Activated naive CD4-positive, alpha-beta T cell treated with anti-CD3 and anti-CD28 coated beads for 36 hours (primary cell): Measurements from ENCODE around the gene PARD3B. TPM values are rescaled to one million over a fixed set of nuclear protein-coding genes. Genes with fewer than 3 reads are reported as not detected.

ENCODE experiments used
- CTCF ChIA-PET: fragments of 350-600 bp; sonication (Branson Sonifier 250); formaldehyde crosslinking; loops from one replicate; lab custom pipeline; 2021; ENCODE audit warnings: antibody characterized with exemption; lab: Charles Lee
- DNase-seq: peaks from one replicate; pipeline ENCODE4 v3.0.0-alpha.2; 2020
- H3K27ac Mint-ChIP-seq: one replicate; pipeline ENCODE4 v1.8.0; 2021; ENCODE audit warnings: mild to moderate bottlenecking, mixed read lengths
- H3K27me3 Mint-ChIP-seq: one replicate; pipeline ENCODE4 v1.8.0; 2021; ENCODE audit warnings: low read depth, mixed read lengths
- H3K36me3 Mint-ChIP-seq: one replicate; pipeline ENCODE4 v1.8.0; 2021; ENCODE audit warnings: low read depth, mixed read lengths
- H3K4me1 Mint-ChIP-seq: one replicate; pipeline ENCODE4 v1.8.0; 2021; ENCODE audit warnings: low read depth, mixed read lengths
- H3K4me3 Mint-ChIP-seq: one replicate; pipeline ENCODE4 v1.8.0; 2021; ENCODE audit warnings: mild to moderate bottlenecking, moderate library complexity, mixed read lengths
- H3K9me3 Mint-ChIP-seq: one replicate; pipeline ENCODE4 v1.8.0; 2021; ENCODE audit warnings: mixed read lengths
- intact Hi-C: fragments of 100-400 bp; cut with micrococcal nuclease; formaldehyde crosslinking; loops from one replicate; pipeline ENCODE4 v1.15.1; 2023
- total RNA-seq, 2 experiments: library from RNA; stranded (reverse); gene quantifications; one replicate each; pipeline ENCODE4 v1.2.3, GENCODE V29; 2021

Gene PARD3B
- total RNA-seq, 2 experiments from 2014 or later: 0.15 to 0.43 TPM

DNA sequence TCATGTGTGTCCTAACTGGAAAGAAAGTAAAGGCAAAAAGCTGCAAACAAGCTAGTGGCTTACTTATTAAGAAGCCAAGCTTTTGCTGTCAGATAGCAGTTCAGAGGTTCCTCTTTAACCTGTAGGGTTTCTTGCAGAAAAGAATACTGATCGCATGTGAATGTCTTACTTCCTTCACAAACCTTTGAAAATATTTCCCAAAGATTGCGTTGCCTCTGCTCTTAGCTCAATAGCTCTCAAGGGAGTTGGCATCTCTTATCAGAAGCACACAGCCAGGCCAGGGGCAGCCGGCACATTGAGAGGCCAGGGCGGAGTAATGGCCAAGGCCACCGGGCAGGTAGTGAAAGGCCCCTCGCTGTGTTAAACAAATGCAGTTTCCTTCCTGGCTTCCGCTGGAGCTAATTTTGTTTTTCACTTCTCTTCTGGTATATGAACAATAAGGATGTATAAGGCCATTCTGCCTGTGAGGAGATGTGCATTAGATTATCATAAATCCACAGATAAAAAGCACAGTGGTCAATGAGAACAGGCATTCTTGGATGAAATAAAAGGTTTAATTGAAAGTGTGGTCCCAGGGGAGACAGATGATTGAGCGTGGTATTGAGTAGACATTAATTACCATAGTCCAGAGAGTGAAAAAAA is 594.7 kb downstream of the PARD3B start:
- no peaks in the 10 kb centered on the region for H3K27me3 Mint-ChIP-seq
- intact Hi-C loops: no loop called here
- peak overlapping the region; percentile 19 for H3K4me3 Mint-ChIP-seq
- DNase-seq: no peak
- peaks cover 4% of the 10 kb centered on the region for H3K4me1 Mint-ChIP-seq
- no peaks in the 10 kb centered on the region for H3K36me3 Mint-ChIP-seq
- H3K27ac Mint-ChIP-seq: no peak overlapping the region
- CTCF ChIA-PET: interaction anchor here (0.6 kb wide), 1 partner anchor 9 kb away, joined by 4 read pairs; no protein-coding TSS in a partner anchor
- H3K9me3 Mint-ChIP-seq: peaks cover 1% of the 10 kb centered on the region

- H3K4me3 Mint-ChIP-seq: no peak overlapping the region
- no peaks in the 10 kb centered on the region for H3K36me3 Mint-ChIP-seq
- no peaks in the 10 kb centered on the region for H3K27me3 Mint-ChIP-seq
- CTCF ChIA-PET: interaction anchor here (1.1 kb wide), 1 partner anchor 11 kb away, joined by 5 read pairs; no protein-coding TSS in a partner anchor
- H3K4me1 Mint-ChIP-seq: peaks cover 4% of the 10 kb centered on the region
- no peak for DNase-seq
- intact Hi-C loops: no loop called here
- no peak overlapping the region for H3K27ac Mint-ChIP-seq
- H3K9me3 Mint-ChIP-seq: peaks cover 1% of the 10 kb centered on the region
Measured at GRCh38 chr2:205141381-205141780, 596.1 kb downstream of the PARD3B start.

DNA sequence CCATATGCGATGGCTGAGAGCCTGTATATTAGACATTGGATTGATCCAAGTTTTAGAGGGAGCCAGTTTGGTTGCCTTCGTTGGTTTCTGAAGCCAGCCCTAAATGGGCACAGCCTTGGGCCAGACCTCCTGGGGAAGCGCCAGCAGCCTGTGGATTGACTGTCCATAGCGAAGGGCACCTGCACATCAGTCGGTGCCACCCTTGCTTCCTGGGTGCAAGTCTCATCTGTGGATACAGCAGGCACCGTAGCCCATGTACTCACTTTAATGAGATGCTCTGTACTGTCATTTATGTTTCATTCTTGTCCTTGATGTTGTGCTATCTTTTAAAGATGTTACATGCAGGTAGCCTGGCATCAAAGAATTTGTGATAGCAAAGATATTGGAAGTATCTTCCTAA is 600.6 kb downstream of the PARD3B start:
- DNase-seq: no peak
- H3K27me3 Mint-ChIP-seq: no peaks in the 10 kb centered on the region
- H3K4me1 Mint-ChIP-seq: no peaks in the 10 kb centered on the region
- no peaks in the 10 kb centered on the region for H3K36me3 Mint-ChIP-seq
- intact Hi-C loops: no loop called here
- no peaks in the 10 kb centered on the region for H3K9me3 Mint-ChIP-seq
- H3K27ac Mint-ChIP-seq: no peak overlapping the region
- CTCF ChIA-PET: no interaction called here
- no peak overlapping the region for H3K4me3 Mint-ChIP-seq

DNA sequence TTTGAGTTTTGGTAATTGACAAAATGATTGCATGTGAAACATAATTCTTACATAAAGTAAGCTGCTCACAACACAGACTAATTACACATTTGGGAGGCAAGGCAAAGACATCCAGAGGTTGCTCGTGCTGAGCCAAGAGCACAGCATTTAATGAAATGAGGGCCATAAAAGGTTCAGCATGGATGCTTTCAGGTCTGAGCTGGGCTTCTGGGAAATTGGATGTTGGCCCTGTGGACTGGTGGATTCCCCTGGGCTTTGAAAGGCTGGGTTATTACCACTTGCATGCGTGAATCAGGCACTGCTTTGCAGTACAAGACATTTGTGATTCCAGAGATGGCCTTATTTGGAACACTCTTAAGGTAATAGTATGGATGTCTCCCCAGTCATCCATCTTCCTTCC is 603.5 kb downstream of the PARD3B start:
- Mint-ChIP-seq H3K27ac (no peak overlapping the region), H3K36me3 (peaks cover 1% of the 10 kb centered on the region), H3K4me1 (no peaks in the 10 kb centered on the region), H3K27me3 (no peaks in the 10 kb centered on the region), H3K9me3 (no peaks in the 10 kb centered on the region), H3K4me3 (no peak overlapping the region)
- DNase-seq: no peak
- intact Hi-C loops: no loop called here
- CTCF ChIA-PET: interaction anchor here (0.8 kb wide), 1 partner anchor 864 kb away, joined by 3 read pairs; no protein-coding TSS in a partner anchor

DNA sequence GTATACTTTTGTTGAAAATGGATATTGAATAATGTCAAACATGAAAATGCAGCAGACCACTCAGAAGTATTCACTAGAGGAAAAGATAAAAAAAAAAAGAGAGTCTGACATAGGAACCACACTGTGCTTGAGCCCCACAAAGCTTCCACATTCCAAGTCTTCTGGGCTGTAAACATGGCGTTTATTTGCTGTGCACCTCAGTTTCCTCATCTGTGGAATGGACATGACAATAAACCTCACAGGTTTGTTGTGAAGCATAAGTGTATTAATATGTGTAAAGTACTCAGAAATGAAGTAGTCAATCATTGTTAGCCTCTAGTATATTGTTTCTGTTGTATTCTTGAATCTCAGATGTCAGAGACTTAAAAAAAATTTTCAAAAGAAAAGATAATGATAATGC is 611.2 kb downstream of the PARD3B start:
- peaks cover 1% of the 10 kb centered on the region for H3K36me3 Mint-ChIP-seq
- H3K27ac Mint-ChIP-seq: no peak overlapping the region
- no peak overlapping the region for H3K4me3 Mint-ChIP-seq
- CTCF ChIA-PET: no interaction called here
- no peak for DNase-seq
- no peaks in the 10 kb centered on the region for H3K27me3 Mint-ChIP-seq
- no peaks in the 10 kb centered on the region for H3K9me3 Mint-ChIP-seq
- no peaks in the 10 kb centered on the region for H3K4me1 Mint-ChIP-seq
- intact Hi-C loops: no loop called here

DNA sequence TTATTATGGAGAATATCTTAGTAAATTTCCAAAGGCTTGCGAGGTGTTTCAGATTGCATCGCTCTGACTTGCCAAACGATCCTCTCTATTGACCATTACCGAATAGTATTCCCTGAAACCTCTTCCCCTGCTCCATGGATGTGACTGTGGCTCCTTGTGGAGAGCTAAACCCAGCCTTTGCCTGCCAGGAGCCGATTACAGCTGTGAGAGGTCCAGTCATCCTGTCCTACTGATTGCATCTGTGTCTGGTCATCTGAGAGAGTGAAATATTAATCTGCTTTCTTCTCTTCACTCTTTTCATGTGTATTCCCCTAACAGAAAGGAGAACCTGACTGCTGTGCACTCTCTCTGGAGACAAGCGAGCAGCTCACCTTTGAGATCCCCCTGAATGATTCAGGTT is 613.1 kb downstream of the PARD3B start:
- H3K9me3 Mint-ChIP-seq: no peaks in the 10 kb centered on the region
- no peaks in the 10 kb centered on the region for H3K27me3 Mint-ChIP-seq
- intact Hi-C loops: no loop called here
- no peak overlapping the region for H3K27ac Mint-ChIP-seq
- CTCF ChIA-PET: no interaction called here
- H3K4me3 Mint-ChIP-seq: no peak overlapping the region
- peaks cover under 1% of the 10 kb centered on the region for H3K36me3 Mint-ChIP-seq
- no peak for DNase-seq
- H3K4me1 Mint-ChIP-seq: peaks cover 4% of the 10 kb centered on the region

GRCh38 chr2:205161156-205161839 is 616.0 kb downstream of the PARD3B start:
- H3K4me1 Mint-ChIP-seq: peaks cover 4% of the 10 kb centered on the region
- CTCF ChIA-PET: no interaction called here
- no peak overlapping the region for H3K4me3 Mint-ChIP-seq
- DNase-seq: no peak
- H3K27ac Mint-ChIP-seq: no peak overlapping the region
- no peaks in the 10 kb centered on the region for H3K27me3 Mint-ChIP-seq
- H3K36me3 Mint-ChIP-seq: no peaks in the 10 kb centered on the region
- intact Hi-C loops: no loop called here
- H3K9me3 Mint-ChIP-seq: no peaks in the 10 kb centered on the region

- no peaks in the 10 kb centered on the region for H3K36me3 Mint-ChIP-seq
- H3K4me1 Mint-ChIP-seq: peaks cover 8% of the 10 kb centered on the region
- DNase-seq: no peak
- no peak overlapping the region for H3K4me3 Mint-ChIP-seq
- intact Hi-C loops: no loop called here
- H3K27me3 Mint-ChIP-seq: no peaks in the 10 kb centered on the region
- CTCF ChIA-PET: no interaction called here
- no peaks in the 10 kb centered on the region for H3K9me3 Mint-ChIP-seq
- H3K27ac Mint-ChIP-seq: no peak overlapping the region
Measured at GRCh38 chr2:205166745-205167144, 621.5 kb downstream of the PARD3B start.

DNA sequence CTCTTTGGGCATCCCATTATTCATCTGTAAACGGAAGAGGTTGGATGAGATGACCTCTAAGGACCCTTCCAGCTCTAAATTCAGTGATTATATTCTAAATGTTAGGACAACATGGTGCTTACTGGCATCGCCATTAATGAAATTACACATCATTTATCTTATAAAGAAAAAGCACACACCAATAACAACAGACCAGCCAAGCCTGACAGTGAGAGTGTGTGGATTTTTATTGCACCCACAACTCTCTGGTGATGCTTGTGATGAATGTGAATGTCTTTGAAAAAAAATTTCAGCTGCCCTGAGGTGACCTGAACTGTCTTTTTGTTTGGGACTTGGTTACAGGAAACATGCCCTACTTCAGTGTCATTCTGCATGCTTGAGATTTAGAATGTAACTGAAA is 623.7 kb downstream of the PARD3B start:
- CTCF ChIA-PET: interaction anchor here (0.7 kb wide), 1 partner anchor 311 kb away, joined by 3 read pairs; no protein-coding TSS in a partner anchor
- Mint-ChIP-seq H3K27me3 (no peaks in the 10 kb centered on the region), H3K9me3 (no peaks in the 10 kb centered on the region), H3K36me3 (no peaks in the 10 kb centered on the region), H3K4me3 (no peak overlapping the region), H3K4me1 (peaks cover 4% of the 10 kb centered on the region), H3K27ac (no peak overlapping the region)
- DNase-seq: no peak
- intact Hi-C loops: no loop called here

DNA sequence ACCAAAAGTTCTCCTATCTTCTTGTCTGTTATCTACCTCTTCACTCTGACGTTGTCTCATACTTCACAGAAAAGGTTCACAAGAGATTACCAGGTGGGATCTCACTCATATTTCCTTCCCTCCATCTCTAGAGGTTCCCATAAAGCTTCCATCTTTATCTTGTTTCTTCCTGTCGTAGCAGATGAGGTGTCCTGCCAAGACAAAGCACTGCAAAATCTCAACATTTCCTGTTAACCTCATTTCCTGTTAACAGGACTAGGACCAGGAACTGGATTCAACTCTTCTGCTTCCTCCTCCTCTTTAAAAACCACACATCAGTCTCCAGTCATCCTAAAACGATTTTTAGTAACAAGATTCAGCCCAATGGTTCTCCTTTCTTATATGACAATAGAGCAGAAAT is 624.2 kb downstream of the PARD3B start:
- no peak overlapping the region for H3K27ac Mint-ChIP-seq
- H3K36me3 Mint-ChIP-seq: no peaks in the 10 kb centered on the region
- no peak for DNase-seq
- H3K4me1 Mint-ChIP-seq: peaks cover 4% of the 10 kb centered on the region
- CTCF ChIA-PET: interaction anchor here (0.7 kb wide), 1 partner anchor 310 kb away, joined by 3 read pairs; no protein-coding TSS in a partner anchor
- no peak overlapping the region for H3K4me3 Mint-ChIP-seq
- intact Hi-C loops: no loop called here
- no peaks in the 10 kb centered on the region for H3K27me3 Mint-ChIP-seq
- H3K9me3 Mint-ChIP-seq: no peaks in the 10 kb centered on the region

DNA sequence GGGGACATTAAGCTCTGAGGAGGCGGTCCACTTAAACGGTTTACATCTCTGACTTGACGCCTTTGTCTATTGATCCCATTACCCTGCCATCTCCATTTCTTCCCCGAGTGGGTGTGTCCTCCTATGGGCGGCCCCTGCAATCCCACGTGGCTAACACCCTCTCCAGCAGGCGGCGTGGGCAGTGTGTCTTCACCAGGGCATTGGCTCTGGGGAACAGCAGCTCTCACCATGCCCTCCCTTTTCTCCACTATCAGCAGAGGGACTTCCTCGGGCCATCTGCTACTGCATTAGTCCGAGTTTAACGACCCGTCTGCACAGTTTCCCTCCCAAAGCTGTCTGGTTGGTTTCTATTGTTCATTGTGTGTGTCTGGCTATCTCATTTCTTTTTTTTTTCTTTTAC is 625.1 kb downstream of the PARD3B start:
- Mint-ChIP-seq H3K4me3 (no peak overlapping the region), H3K27me3 (no peaks in the 10 kb centered on the region), H3K27ac (no peak overlapping the region), H3K9me3 (no peaks in the 10 kb centered on the region), H3K4me1 (peaks cover 4% of the 10 kb centered on the region), H3K36me3 (no peaks in the 10 kb centered on the region)
- intact Hi-C loops: no loop called here
- CTCF ChIA-PET: no interaction called here
- DNase-seq: no peak

DNA sequence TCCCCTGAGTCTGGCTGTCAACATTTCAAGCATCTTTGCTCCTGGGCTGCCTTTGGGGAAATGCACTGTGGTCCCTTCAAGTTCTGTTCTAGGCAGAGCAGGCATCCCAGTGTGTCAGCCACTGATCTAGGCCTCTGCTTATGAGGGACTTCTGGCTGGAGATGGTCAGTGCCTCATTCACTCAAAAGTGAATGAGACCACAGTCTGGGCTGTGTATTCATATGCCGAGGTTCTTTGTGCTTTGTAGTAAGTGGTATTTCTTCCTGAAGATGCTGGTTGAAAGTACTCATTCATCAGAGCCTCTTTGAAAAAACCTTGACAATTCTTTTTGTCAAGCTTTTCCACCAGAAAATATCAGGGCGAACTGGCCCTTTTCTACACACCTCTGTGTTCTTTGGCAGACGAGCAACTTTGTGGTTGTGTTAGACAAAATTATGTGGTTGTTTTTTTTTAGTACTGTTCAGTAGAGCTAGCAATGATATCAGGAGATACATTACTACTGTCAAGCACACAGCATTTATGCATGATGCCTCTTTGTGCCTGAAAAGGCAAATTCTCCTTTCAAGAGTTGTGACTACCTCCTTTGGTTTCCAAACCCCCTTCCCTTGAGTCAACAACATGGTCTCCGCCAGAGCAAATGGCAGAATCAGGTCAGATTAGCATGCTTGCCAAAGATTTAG is 626.1 kb downstream of the PARD3B start:
- Mint-ChIP-seq H3K9me3 (no peaks in the 10 kb centered on the region), H3K4me3 (no peak overlapping the region), H3K27me3 (no peaks in the 10 kb centered on the region), H3K36me3 (no peaks in the 10 kb centered on the region), H3K27ac (no peak overlapping the region), H3K4me1 (peaks cover 4% of the 10 kb centered on the region)
- DNase-seq: no peak
- intact Hi-C loops: no loop called here
- CTCF ChIA-PET: no interaction called here
